ENCODE results near the gene MUC22.
"Not testable (repeated sequence)": the region's sequence is repeated elsewhere in the genome, so short reads cannot be mapped to it uniquely, and the experiment has no call there.

The MUC22 gene

GRCh38 chr6:31037169-31037568 is 26.9 kb downstream of the MUC22 start:
- no peak for DNase-seq (ENCODE audit: low read depth in 2 of 3, low spot score in 2 of 3)

- DNase-seq (ENCODE audit: low read depth in 2 of 3, low spot score in 2 of 3): no peak
Observed at GRCh38 chr6:31037682-31038081, 27.4 kb downstream of the MUC22 start.

GRCh38 chr6:31038559-31038958 is 28.3 kb downstream of the MUC22 start:
- no peak for DNase-seq (ENCODE audit: low read depth in 2 of 3, low spot score in 2 of 3)

- DNase-seq (ENCODE audit: low read depth in 2 of 3, low spot score in 2 of 3): no peak
Observed at GRCh38 chr6:31040801-31041200, 30.5 kb downstream of the MUC22 start.

GRCh38 chr6:31041372-31041974 is 31.2 kb downstream of the MUC22 start:
- no peak for DNase-seq (ENCODE audit: low read depth in 2 of 3, low spot score in 2 of 3)

- DNase-seq (ENCODE audit: low read depth in 2 of 3, low spot score in 2 of 3): no peak
Observed at GRCh38 chr6:31042806-31043205, 32.5 kb downstream of the MUC22 start.

- DNase-seq (ENCODE audit: low read depth in 2 of 3, low spot score in 2 of 3): no peak
Observed at GRCh38 chr6:31048099-31048498, 37.8 kb downstream of the MUC22 start.

GRCh38 chr6:31049518-31049917 is 39.2 kb downstream of the MUC22 start:
- DNase-seq (ENCODE audit: low read depth in 2 of 3, low spot score in 2 of 3): no peak

- not testable (repeated sequence) for DNase-seq (ENCODE audit: low read depth in 2 of 3, low spot score in 2 of 3)
Observed at GRCh38 chr6:31053187-31053586, 42.9 kb downstream of the MUC22 start.

- DNase-seq (ENCODE audit: low read depth in 2 of 3, low spot score in 2 of 3): no peak
Observed at GRCh38 chr6:31053873-31054272, 43.6 kb downstream of the MUC22 start.

- no peak for DNase-seq (ENCODE audit: low read depth in 2 of 3, low spot score in 2 of 3)
Observed at GRCh38 chr6:31055441-31055840, 45.2 kb downstream of the MUC22 start.

GRCh38 chr6:31057426-31058003 is 47.2 kb downstream of the MUC22 start:
- DNase-seq (ENCODE audit: low read depth in 2 of 3, low spot score in 2 of 3): no peak

- DNase-seq (ENCODE audit: low read depth in 2 of 3, low spot score in 2 of 3): no peak
Observed at GRCh38 chr6:31058128-31058894, 48.0 kb downstream of the MUC22 start.

- DNase-seq (ENCODE audit: low read depth in 2 of 3, low spot score in 2 of 3): no peak
Observed at GRCh38 chr6:31060145-31060544, 49.9 kb downstream of the MUC22 start.

GRCh38 chr6:31063906-31064435 is 53.7 kb downstream of the MUC22 start:
- no peak for DNase-seq (ENCODE audit: low read depth in 2 of 3, low spot score in 2 of 3)

GRCh38 chr6:31065556-31065955 is 55.3 kb downstream of the MUC22 start:
- DNase-seq (ENCODE audit: low read depth in 2 of 3, low spot score in 2 of 3): no peak

- DNase-seq (ENCODE audit: low read depth in 2 of 3, low spot score in 2 of 3): not testable (repeated sequence)
Observed at GRCh38 chr6:31067028-31067427, 56.8 kb downstream of the MUC22 start.

- DNase-seq (ENCODE audit: low read depth in 2 of 3, low spot score in 2 of 3): not testable (repeated sequence)
Observed at GRCh38 chr6:31067891-31068668, 57.8 kb downstream of the MUC22 start.

- peak; percentile 23 to 44 (median 26) for DNase-seq (ENCODE audit: low read depth in 2 of 3, low spot score in 2 of 3)
Observed at GRCh38 chr6:31068669-31069340, 58.5 kb downstream of the MUC22 start.

GRCh38 chr6:31070711-31071197 is 60.5 kb downstream of the MUC22 start:
- DNase-seq (ENCODE audit: low read depth in 2 of 3, low spot score in 2 of 3): no peak

GRCh38 chr6:31074401-31074800 is 64.1 kb downstream of the MUC22 start:
- DNase-seq (ENCODE audit: low read depth in 2 of 3, low spot score in 2 of 3): no peak

Data from activated CD8-positive, alpha-beta memory T cell treated with anti-CD3 and anti-CD28 coated beads for 48 hours (primary cell).